ENCODE measurements around the gene UBE2I. TPM values are rescaled to one million over a fixed set of nuclear protein-coding genes. Genes with fewer than 3 reads are reported as not detected.

UBE2I gene
- total RNA-seq, 1 donor from 2014 or later, result 141 TPM

DNA sequence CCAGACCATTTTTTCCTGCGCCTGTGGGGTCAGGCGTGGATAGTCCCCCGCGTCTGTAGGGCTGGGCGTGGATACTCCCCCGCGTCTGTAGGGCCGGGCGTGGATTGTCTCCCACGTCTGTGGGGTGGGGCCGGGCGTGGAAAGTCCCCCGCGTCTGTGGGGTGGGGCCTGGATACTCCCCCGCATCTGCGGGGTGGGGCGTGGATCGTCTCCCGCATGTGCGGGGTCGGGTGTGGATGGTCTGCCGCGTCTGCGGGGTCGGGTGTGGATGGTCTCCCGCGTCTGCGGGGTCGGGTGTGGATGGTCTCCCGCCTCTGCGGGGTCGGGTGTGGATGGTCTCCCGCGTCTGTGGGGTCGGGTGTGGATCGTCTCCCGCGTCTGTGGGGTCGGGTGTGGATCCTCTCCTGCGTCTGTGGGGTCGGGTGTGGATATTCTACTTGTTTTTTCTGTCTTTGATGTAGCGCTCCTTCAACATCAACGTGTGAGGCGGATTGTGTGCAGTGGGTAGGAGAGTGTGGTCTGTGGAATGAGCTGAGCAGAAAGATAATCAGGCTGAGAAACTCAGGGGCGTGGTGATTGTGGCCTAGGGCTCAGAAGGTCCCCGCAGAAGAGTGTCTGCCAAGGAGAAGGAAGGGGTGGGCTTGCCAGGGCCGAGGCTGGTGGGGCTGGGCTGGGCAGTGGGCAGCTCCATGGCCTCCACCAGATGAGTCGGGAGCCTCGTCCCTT lies 45.5 kb downstream of the UBE2I start:
- intact Hi-C loops (cut with DNase I), result loop anchor here (5.0 kb wide), 1 partner anchor 67 kb away; the partner anchor contains the start of gene UQCC4
- no peak for DNase-seq (ENCODE audit: low spot score in 2 of 2)
- H3K4me1 ChIP-seq, result peaks cover 9 to 16% of the 10 kb centered on the region in 2 donors

GRCh38 chr16:1355591-1355990 lies 46.2 kb downstream of the UBE2I start:
- intact Hi-C loops (cut with DNase I), result no loop called here
- Histone ChIP-seq H3K4me1 (peaks cover 8 to 14% of the 10 kb centered on the region in 2 donors), H3K4me3 (no peak overlapping the region)

More for the DNA sequence above, 45.5 kb downstream of the UBE2I start:
- Histone ChIP-seq H3K4me3 (no peak overlapping the region), H3K27me3 (no peaks in the 10 kb centered on the region), H3K36me3 (peaks cover 0 to under 1% of the 10 kb centered on the region in 2 donors), H3K27ac (no peak overlapping the region), H3K9me3 (no peaks in the 10 kb centered on the region)
- TF ChIP-seq, protein P1, sequence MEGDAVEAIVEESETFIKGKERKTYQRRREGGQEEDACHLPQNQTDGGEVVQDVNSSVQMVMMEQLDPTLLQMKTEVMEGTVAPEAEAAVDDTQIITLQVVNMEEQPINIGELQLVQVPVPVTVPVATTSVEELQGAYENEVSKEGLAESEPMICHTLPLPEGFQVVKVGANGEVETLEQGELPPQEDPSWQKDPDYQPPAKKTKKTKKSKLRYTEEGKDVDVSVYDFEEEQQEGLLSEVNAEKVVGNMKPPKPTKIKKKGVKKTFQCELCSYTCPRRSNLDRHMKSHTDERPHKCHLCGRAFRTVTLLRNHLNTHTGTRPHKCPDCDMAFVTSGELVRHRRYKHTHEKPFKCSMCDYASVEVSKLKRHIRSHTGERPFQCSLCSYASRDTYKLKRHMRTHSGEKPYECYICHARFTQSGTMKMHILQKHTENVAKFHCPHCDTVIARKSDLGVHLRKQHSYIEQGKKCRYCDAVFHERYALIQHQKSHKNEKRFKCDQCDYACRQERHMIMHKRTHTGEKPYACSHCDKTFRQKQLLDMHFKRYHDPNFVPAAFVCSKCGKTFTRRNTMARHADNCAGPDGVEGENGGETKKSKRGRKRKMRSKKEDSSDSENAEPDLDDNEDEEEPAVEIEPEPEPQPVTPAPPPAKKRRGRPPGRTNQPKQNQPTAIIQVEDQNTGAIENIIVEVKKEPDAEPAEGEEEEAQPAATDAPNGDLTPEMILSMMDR (IDR thresholded peaks at IDR 0.05), result no peak

DNA sequence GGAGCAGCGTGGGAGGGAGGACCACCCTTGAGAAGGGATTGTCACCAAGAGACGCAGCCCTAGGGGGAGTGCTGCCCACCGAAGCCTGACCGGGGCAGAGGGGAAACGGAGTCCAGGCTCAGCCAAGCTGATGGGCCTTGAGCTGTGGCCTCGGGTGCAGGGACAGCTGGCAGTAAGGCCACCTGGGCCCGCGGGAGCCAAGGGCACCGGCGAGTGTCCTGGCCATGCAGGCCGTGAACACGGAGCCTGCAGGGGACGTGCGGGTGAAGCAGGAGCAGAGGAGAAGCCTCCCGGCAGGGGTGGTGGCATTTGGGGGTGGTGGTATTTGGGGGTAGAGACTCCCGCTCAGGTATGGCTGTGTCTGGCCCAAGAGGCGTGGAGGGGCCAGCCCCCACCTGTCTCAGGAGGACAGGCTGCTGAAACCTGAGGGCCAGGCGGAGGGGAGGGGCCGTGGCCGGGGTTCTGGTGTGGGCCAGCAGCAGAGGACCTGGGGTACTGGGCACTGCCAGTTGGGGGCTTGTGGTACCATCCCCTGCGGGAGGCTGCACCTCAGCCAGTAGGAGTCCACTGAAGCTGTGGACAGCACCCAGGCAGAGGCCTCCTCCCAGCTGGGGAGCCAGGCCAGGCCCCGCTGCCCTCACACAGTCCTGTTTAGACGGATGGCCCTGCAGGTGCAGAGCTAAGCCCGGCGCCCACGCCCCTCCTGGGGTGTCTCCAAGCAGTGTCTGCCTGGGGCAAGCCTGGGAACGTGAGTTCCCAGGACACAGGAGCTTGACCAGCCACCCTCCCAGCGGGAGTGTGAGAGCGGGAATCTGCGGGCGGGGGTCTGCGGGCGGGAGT lies 46.8 kb downstream of the UBE2I start:
- H3K4me3 ChIP-seq, result no peak overlapping the region
- peaks cover 0 to 10% of the 10 kb centered on the region in 2 donors for H3K36me3 ChIP-seq
- no peak for DNase-seq (ENCODE audit: low spot score in 2 of 2)
- H3K27me3 ChIP-seq, result no peaks in the 10 kb centered on the region
- intact Hi-C loops (cut with DNase I), result no loop called here
- H3K9me3 ChIP-seq, result no peaks in the 10 kb centered on the region
- H3K4me1 ChIP-seq, result peaks cover 4 to 9% of the 10 kb centered on the region in 2 donors
- TF ChIP-seq, protein P1 (IDR thresholded peaks at IDR 0.05), result no peak
- no peak overlapping the region for H3K27ac ChIP-seq

More at GRCh38 chr16:1355591-1355990, 46.2 kb downstream of the UBE2I start:
- no peak for DNase-seq (ENCODE audit: low spot score in 2 of 2)
- TF ChIP-seq, protein P1 (IDR thresholded peaks at IDR 0.05), result no peak
- Histone ChIP-seq H3K27me3 (no peaks in the 10 kb centered on the region), H3K27ac (no peak overlapping the region), H3K9me3 (no peaks in the 10 kb centered on the region), H3K36me3 (peaks cover 0 to 4% of the 10 kb centered on the region in 2 donors)

- H3K9me3 ChIP-seq, result no peaks in the 10 kb centered on the region
- no peak overlapping the region for H3K27ac ChIP-seq
- no peaks in the 10 kb centered on the region for H3K27me3 ChIP-seq
- TF ChIP-seq, protein P1 (IDR thresholded peaks at IDR 0.05), result no peak
- intact Hi-C loops (cut with DNase I), result no loop called here
- no peak overlapping the region for H3K4me3 ChIP-seq
- peaks cover 0 to 2% of the 10 kb centered on the region in 2 donors for H3K4me1 ChIP-seq
- DNase-seq (ENCODE audit: low spot score in 2 of 2), result no peak
- peaks cover 15 to 27% of the 10 kb centered on the region in 2 donors for H3K36me3 ChIP-seq
Observed at GRCh38 chr16:1357906-1358566, 48.6 kb downstream of the UBE2I start.

DNA sequence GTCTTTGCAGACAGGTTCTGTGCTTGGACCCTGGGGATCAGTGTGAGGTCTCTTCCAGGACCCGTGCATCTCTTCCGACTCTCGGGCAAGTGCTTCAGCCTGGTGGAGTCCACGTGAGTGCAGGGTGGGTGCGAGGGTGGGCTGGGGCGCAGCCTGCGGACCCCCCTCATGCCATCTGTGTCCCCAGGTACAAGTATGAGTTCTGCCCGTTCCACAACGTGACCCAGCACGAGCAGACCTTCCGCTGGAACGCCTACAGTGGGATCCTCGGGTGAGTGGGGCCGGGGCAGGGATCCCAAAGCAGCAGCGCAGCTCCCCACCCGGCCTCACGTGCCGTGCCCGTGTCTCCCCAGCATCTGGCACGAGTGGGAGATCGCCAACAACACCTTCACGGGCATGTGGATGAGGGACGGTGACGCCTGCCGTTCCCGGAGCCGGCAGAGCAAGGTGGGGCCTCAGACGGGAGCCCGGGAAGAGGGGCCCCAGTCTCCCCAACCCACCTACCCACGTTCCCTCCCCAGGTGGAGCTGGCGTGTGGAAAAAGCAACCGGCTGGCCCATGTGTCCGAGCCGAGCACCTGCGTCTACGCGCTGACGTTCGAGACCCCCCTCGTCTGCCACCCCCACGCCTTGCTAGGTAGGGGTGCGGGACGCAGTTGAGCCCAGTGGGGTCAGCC lies 52.4 kb downstream of the UBE2I start:
- intact Hi-C loops (cut with DNase I), result no loop called here
- no peaks in the 10 kb centered on the region for H3K4me1 ChIP-seq
- no peak overlapping the region for H3K4me3 ChIP-seq
- TF ChIP-seq, protein P1 (IDR thresholded peaks at IDR 0.05), result no peak
- peaks cover 46 to 57% of the 10 kb centered on the region in 2 donors for H3K36me3 ChIP-seq
- H3K27me3 ChIP-seq, result no peaks in the 10 kb centered on the region
- no peaks in the 10 kb centered on the region for H3K9me3 ChIP-seq
- DNase-seq (ENCODE audit: low spot score in 2 of 2), result no peak
- no peak overlapping the region for H3K27ac ChIP-seq

All from ascending aorta (tissue), 2 donors.